ENCODE data around the gene PREP. TPM values are rescaled to one million over a fixed set of nuclear protein-coding genes. Genes with fewer than 3 reads are reported as not detected.
"Not testable (repeated sequence)": the region's sequence is repeated elsewhere in the genome, so short reads cannot be mapped to it uniquely, and the experiment has no call there.

The PREP gene
- total and polyA plus RNA-seq, 3 donors from 2014 or later, result 53.7 to 66.6 (median 56.4) TPM

DNA sequence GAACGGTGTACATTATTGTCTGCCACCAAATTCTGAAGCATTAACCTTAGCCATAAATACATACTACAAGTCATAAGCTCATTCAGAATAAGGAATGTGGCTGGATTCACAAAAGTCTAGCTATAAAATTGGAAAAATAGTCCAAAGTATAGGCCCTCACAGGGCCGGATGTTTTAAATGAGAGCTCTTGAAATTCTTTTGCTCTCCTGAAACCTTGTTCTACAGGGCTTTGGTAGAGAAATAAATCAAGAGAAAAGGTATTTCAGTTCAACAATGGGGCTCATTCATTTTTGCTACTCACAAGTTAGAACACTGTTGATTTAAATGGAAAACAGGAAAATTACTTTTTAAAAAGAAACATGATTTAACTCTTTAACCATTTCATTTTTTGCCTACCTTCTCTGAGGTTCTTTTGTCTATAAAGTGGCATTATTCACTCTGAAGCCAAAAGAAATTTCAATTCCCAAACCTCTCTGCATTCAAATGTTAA lies 58.0 kb downstream of the PREP start:
- Histone ChIP-seq H3K27me3 (no peaks in the 10 kb centered on the region), H3K27ac (no peak overlapping the region), H3K36me3 (ENCODE audit: low read depth, missing control alignments) (no peaks in the 10 kb centered on the region), H3K4me1 (no peaks in the 10 kb centered on the region), H3K9me3 (no peaks in the 10 kb centered on the region), H3K4me3 (no peak overlapping the region)
- 86 to 93% methylated on average over 2 of the region's 2 CpGs for WGBS, 2 donors
- no peak for DNase-seq
- intact Hi-C loops (cut with DNase I; ENCODE audit: low total_unique reads), result no loop called here
- TF ChIP-seq POLR2A (IDR thresholded peaks at IDR 0.05), result no peak
- TF ChIP-seq, protein P1, sequence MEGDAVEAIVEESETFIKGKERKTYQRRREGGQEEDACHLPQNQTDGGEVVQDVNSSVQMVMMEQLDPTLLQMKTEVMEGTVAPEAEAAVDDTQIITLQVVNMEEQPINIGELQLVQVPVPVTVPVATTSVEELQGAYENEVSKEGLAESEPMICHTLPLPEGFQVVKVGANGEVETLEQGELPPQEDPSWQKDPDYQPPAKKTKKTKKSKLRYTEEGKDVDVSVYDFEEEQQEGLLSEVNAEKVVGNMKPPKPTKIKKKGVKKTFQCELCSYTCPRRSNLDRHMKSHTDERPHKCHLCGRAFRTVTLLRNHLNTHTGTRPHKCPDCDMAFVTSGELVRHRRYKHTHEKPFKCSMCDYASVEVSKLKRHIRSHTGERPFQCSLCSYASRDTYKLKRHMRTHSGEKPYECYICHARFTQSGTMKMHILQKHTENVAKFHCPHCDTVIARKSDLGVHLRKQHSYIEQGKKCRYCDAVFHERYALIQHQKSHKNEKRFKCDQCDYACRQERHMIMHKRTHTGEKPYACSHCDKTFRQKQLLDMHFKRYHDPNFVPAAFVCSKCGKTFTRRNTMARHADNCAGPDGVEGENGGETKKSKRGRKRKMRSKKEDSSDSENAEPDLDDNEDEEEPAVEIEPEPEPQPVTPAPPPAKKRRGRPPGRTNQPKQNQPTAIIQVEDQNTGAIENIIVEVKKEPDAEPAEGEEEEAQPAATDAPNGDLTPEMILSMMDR (IDR thresholded peaks at IDR 0.05), result no peak

DNA sequence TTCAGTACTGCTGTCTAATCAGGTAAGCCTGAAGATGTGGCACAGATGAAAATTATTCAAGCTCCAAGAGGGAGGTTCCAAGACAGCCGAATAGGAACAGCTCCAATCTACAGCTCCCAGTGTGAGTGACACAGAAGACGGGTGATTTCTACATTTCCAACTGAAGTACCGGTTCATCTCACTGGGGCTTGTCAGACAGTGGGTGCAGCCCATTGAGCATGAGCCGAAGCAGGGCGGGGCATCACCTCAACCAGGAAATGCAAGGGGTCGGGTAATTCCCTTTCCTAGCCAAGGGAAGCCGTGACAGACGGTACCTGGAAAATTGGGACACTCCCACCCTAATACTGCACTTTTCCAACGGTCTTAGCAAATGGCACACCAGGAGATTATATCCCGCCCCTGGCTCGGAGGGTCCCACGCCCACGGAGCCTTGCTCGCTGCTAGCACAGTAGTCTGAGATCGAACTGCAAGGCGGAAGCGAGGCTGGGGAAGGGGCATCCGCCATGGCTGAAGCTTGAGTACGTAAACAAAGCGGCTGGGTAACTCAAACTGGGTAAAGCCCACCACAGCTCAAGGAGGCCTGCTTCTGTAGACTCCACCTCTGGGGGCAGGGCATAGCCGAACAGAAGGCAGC lies 64.4 kb downstream of the PREP start:
- 93 to 95% methylated on average over 19 to 21 of the region's 21 CpGs for WGBS, 2 donors
- DNase-seq; H3K4me3 ChIP-seq; H3K27ac ChIP-seq; H3K9me3 ChIP-seq; intact Hi-C loops (cut with DNase I; ENCODE audit: low total_unique reads); H3K36me3 ChIP-seq (ENCODE audit: low read depth, missing control alignments); H3K27me3 ChIP-seq; H3K4me1 ChIP-seq: not testable (repeated sequence)

DNA sequence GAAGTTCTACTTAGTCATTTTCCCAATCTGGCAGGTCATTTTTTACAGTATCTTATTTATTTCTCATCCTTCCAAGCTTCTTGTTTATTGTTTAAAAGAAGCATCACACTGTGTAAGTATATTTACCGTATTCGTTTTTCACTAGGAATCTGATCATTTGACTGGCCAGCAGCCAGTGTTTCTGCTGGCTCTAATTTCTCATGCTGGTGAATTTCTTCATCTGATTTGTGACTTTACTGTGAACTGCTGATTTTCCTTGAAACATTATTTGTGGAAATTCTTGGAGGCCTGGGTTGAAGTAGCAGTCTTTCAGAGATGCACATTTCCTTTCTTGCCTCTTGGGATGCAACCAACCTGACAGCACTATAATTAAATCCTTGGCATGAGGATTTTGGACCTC lies 65.9 kb downstream of the PREP start:
- intact Hi-C loops (cut with DNase I; ENCODE audit: low total_unique reads), result no loop called here
- TF ChIP-seq, protein P1 (IDR thresholded peaks at IDR 0.05), result no peak
- TF ChIP-seq POLR2A (IDR thresholded peaks at IDR 0.05), result no peak
- no peaks in the 10 kb centered on the region for H3K36me3 ChIP-seq (ENCODE audit: low read depth, missing control alignments)
- no peaks in the 10 kb centered on the region for H3K9me3 ChIP-seq
- WGBS, 2 donors, result 79 to 86% methylated on average over 2 of the region's 2 CpGs
- no peaks in the 10 kb centered on the region for H3K27me3 ChIP-seq
- H3K27ac ChIP-seq, result no peak overlapping the region
- H3K4me3 ChIP-seq, result no peak overlapping the region
- no peak for DNase-seq
- H3K4me1 ChIP-seq, result no peaks in the 10 kb centered on the region

DNA sequence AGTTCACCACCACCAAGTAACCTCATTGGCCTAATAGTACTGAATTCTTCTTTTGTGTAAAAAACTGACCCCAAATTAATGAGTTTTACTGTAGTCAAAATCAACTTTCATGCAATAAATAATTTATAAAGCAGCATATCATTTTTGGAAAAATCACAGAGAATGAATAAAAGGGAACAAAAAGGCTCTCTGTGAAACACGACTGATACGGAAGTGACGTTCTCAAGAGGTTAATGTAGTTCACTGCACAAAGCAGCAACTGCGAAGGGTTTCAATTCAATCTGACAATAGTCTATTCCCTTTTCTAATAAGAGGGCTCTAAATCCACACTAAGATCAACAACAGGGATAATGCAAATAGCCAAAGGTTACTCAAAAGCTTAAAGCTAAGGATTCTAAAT lies 70.3 kb downstream of the PREP start:
- TF ChIP-seq, protein P1 (IDR thresholded peaks at IDR 0.05), result no peak
- TF ChIP-seq POLR2A (IDR thresholded peaks at IDR 0.05), result no peak
- WGBS, 2 donors, result 94 to 95% methylated on average over 4 of the region's 4 CpGs
- Histone ChIP-seq H3K27ac (no peak overlapping the region), H3K4me3 (no peak overlapping the region), H3K9me3 (no peaks in the 10 kb centered on the region), H3K36me3 (ENCODE audit: low read depth, missing control alignments) (no peaks in the 10 kb centered on the region), H3K4me1 (no peaks in the 10 kb centered on the region), H3K27me3 (no peaks in the 10 kb centered on the region)
- no peak for DNase-seq
- intact Hi-C loops (cut with DNase I; ENCODE audit: low total_unique reads), result no loop called here

DNA sequence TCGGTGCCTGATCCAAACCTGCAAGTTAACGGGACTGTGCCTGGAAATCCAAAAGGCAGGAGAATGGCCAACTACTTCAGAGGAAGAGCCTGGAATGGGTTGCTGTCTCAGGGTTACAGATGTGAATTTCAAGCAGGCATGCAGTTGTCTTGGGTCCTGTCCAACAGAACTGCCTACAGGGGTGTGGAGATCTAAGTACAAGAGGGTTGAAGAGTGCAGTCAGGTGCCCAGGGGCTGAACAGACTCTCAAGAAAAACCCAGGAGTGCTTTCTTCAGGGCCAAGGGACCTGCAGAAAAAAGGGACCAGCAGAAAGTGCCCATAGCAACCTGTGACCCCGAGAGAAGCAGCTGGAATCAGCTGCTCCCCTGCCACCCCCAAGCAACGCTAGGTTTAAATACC lies 71.0 kb downstream of the PREP start:
- H3K27ac ChIP-seq, result no peak overlapping the region
- intact Hi-C loops (cut with DNase I; ENCODE audit: low total_unique reads), result no loop called here
- 95 to 98% methylated on average over 4 of the region's 4 CpGs for WGBS, 2 donors
- no peaks in the 10 kb centered on the region for H3K9me3 ChIP-seq
- no peaks in the 10 kb centered on the region for H3K36me3 ChIP-seq (ENCODE audit: low read depth, missing control alignments)
- H3K4me1 ChIP-seq, result no peaks in the 10 kb centered on the region
- H3K27me3 ChIP-seq, result no peaks in the 10 kb centered on the region
- no peak overlapping the region for H3K4me3 ChIP-seq
- no peak for DNase-seq
- TF ChIP-seq, protein P1 (IDR thresholded peaks at IDR 0.05), result no peak
- TF ChIP-seq POLR2A (IDR thresholded peaks at IDR 0.05), result no peak

All from testis (tissue), 3 donors.